GM10248 (cell line): ENCODE results near the gene COL6A3.

Experiments used
- CTCF ChIA-PET: fragments of 300-600 bp; sonication (Branson Sonifier 250); formaldehyde crosslinking; extraction: SDS; loops from one replicate; lab custom pipeline; 2021; ENCODE audit warnings: antibody characterized with exemption; lab: Yijun Ruan, JAX
- POLR2A ChIA-PET: fragments of 350-650 bp; sonication (Branson Sonifier 250); formaldehyde crosslinking; extraction: SDS; loops from one replicate; lab custom pipeline; 2020; ENCODE audit warnings: antibody characterized with exemption; lab: Yijun Ruan, JAX
- DNase-seq: peaks from one replicate; pipeline ENCODE4 v3.0.0; 2012; ENCODE audit errors: extremely low spot score
- CTCF ChIP-seq: IDR thresholded peaks from 2 replicates; pipeline ENCODE4 v1.5.1; 2012; ENCODE audit warnings: mild to moderate bottlenecking, low read depth; ENCODE audit errors: extremely low read depth, missing control alignments, control extremely low read depth

The COL6A3 gene, protein sequence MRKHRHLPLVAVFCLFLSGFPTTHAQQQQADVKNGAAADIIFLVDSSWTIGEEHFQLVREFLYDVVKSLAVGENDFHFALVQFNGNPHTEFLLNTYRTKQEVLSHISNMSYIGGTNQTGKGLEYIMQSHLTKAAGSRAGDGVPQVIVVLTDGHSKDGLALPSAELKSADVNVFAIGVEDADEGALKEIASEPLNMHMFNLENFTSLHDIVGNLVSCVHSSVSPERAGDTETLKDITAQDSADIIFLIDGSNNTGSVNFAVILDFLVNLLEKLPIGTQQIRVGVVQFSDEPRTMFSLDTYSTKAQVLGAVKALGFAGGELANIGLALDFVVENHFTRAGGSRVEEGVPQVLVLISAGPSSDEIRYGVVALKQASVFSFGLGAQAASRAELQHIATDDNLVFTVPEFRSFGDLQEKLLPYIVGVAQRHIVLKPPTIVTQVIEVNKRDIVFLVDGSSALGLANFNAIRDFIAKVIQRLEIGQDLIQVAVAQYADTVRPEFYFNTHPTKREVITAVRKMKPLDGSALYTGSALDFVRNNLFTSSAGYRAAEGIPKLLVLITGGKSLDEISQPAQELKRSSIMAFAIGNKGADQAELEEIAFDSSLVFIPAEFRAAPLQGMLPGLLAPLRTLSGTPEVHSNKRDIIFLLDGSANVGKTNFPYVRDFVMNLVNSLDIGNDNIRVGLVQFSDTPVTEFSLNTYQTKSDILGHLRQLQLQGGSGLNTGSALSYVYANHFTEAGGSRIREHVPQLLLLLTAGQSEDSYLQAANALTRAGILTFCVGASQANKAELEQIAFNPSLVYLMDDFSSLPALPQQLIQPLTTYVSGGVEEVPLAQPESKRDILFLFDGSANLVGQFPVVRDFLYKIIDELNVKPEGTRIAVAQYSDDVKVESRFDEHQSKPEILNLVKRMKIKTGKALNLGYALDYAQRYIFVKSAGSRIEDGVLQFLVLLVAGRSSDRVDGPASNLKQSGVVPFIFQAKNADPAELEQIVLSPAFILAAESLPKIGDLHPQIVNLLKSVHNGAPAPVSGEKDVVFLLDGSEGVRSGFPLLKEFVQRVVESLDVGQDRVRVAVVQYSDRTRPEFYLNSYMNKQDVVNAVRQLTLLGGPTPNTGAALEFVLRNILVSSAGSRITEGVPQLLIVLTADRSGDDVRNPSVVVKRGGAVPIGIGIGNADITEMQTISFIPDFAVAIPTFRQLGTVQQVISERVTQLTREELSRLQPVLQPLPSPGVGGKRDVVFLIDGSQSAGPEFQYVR (N-terminal part only)

GRCh38 chr2:237413777-237414661 lies at the start of gene COL6A3:
Gene COL6A3, minus strand, starts transcription at chr2:237414164. Its CDS starts 17,347 bp downstream, at chr2:237396817.
- DNase-seq = no peak
- POLR2A ChIA-PET = no interaction called here
- no peak for TF ChIP-seq CTCF
- CTCF ChIA-PET = no interaction called here

DNA sequence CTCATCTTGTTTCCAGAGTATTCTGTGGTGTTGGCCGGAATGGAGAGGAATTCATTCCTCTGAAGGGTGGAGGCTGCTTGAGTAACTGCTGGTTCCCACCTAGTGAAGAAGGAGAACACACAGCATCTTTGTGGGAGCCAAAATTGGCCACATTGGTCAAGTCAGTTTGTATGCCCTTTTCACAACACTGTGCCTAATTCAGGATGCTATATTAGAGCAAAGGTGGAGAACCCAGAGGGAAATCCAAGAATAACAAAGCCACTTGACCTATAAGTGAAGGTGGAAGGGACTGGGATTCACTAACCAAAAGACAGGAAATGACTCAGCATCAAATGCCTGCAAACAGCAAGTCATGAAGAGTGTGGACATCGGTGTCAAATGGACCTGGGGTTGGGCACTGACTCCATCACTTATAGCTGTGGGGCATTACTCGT lies 45.8 kb upstream of the COL6A3 start:
- CTCF ChIA-PET = no interaction called here
- DNase-seq = no peak
- POLR2A ChIA-PET = no interaction called here
- no peak for TF ChIP-seq CTCF

- DNase-seq = no peak
- POLR2A ChIA-PET = no interaction called here
- CTCF ChIA-PET = interaction anchor here (1.6 kb wide), 1 partner anchor 38 kb away, joined by 3 read pairs; no protein-coding TSS in a partner anchor
Measured at GRCh38 chr2:237459226-237459625, 45.3 kb upstream of the COL6A3 start.

DNA sequence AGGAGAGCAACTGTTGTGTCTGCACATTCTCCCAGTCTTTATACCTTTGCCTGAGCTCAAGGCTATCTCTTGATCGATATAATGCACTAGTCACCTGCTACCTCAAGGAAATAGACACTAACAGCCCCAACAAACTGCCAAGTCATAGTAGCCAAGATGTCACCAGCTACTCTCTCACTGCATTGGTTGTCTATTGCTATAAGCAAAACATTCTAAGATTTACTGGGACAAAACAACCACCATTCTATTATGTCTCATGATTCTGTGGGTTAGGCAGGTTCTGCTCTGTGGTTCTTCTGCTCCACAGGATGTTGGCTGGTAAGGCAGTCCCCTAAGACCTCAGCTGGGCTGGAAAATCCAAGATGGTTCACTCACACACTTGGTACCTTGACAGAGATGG lies 44.6 kb upstream of the COL6A3 start:
- TF ChIP-seq CTCF = no peak
- no peak for DNase-seq
- CTCF ChIA-PET = interaction anchor here (1.6 kb wide), 1 partner anchor 37 kb away, joined by 3 read pairs; no protein-coding TSS in a partner anchor
- POLR2A ChIA-PET = no interaction called here

More at GRCh38 chr2:237459226-237459625, 45.3 kb upstream of the COL6A3 start:
- TF ChIP-seq CTCF = no peak

- no peak for TF ChIP-seq CTCF
- CTCF ChIA-PET = interaction anchor here (1.6 kb wide), 1 partner anchor 36 kb away, joined by 3 read pairs; no protein-coding TSS in a partner anchor
- POLR2A ChIA-PET = no interaction called here
- no peak for DNase-seq
Measured at GRCh38 chr2:237457388-237457941, 43.5 kb upstream of the COL6A3 start.
